Activated CD4-positive, alpha-beta T cell treated with anti-CD3 and anti-CD28 coated beads, Interleukin-2, amount 50 U/mL, for 48 hours (primary cell): ENCODE results near the gene PI16.

Experiments
- DNase-seq, 2 experiments: peaks; one replicate each; pipeline ENCODE4 v3.0.0-alpha.2; 2020

The PI16 gene

GRCh38 chr6:37005061-37005810 lies 50.7 kb downstream of the PI16 start, which contains the start of gene FGD2:
Gene FGD2 (plus strand): TSS chr6:37005655. CDS start chr6:37005818, 163 bp downstream.
- no peak for DNase-seq

DNA sequence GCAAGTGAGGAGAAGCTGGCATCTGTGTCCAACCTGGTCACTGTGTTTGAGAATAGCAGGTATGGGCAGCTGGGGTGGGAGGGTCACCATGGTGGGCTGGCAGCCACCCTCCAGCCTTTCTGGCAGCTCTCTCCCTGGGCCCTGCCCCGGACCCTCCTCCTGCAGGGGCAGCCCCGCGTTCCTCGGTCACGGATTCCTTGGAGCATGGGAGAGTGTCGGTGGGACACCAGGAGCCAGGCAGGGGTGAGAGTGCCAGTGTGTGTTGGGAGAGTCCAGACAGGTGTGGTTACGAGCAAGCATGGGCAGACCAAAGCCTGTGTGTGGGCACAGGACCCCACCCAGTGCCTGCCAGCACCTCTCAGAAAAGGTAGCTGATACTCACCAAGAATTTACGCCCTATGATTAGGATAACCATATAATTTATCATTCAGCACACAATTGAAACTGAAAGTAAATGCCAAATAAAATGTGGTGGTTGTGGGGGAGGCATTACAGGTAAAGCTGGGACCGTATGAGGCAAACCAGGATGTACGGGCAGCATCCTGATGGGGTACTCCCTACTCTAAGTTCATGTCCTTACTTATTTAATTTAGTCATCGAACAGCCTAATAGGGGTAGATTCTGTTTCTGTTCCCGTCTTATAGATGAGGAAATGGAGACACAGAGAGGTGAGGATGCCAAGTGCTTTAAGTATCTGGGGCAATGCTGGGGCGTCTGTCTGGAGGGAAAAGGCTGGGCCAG lies 51.5 kb downstream of the PI16 start:
- no peak for DNase-seq

DNA sequence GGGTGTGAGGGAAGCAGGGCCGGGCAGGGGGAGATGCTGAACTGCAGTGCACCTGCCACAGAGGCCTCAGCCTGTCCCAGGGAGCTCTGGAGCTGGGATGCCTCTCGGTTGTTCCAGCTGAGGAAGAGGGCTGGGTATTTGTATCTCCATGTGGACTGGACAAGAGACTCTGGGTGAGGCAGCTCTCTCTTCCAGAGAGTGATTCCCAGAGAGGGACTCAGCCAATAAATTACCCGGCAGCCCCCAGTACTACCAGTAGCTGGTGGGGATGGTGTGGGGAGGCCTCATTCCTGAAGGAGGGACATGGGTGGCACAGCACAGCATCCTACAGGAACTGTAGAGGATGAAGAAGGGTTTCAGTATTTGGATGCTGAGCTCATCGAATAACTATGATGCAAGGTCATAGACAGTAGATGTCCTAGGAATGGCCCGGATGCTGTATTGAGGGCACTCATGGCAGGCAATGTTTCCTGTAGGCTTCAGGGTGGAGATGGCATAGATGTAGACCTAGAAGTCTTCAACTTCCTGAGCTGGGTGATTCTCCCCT lies 52.3 kb downstream of the PI16 start:
- no peak for DNase-seq

DNA sequence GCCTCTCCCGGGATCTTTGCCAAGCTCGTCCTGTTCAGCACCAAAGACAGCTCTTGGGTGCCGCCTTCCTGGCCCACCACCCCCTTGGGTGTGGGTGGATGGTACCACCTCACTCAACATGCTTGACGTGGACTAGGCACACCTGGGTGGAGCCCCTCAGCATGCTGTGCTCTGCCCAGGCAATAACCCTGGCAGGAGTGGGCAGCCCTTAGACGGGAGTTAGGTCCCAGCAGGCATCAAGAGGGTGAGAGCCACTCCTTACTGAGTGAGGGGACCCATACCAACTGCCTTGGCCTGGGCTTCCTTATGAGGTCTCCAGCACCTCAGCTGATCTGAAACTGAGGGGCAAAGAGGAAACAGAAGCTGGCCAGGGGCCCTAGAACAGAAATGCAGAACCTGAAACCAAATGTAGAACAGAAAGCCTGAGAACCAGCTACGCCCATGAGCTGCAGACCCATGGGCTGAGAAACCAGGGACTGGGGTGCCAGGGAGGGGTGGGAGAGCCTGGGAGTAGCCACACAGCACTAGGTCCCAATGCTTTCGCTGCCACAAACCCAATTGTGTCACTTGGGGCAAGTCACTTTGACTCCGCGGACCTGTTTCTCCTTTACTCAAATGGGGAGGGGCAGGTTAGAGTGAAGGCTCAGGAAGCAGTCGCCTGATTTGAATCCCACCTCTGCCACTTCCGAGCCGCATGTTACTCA lies 53.0 kb downstream of the PI16 start:
- no peak for DNase-seq

DNA sequence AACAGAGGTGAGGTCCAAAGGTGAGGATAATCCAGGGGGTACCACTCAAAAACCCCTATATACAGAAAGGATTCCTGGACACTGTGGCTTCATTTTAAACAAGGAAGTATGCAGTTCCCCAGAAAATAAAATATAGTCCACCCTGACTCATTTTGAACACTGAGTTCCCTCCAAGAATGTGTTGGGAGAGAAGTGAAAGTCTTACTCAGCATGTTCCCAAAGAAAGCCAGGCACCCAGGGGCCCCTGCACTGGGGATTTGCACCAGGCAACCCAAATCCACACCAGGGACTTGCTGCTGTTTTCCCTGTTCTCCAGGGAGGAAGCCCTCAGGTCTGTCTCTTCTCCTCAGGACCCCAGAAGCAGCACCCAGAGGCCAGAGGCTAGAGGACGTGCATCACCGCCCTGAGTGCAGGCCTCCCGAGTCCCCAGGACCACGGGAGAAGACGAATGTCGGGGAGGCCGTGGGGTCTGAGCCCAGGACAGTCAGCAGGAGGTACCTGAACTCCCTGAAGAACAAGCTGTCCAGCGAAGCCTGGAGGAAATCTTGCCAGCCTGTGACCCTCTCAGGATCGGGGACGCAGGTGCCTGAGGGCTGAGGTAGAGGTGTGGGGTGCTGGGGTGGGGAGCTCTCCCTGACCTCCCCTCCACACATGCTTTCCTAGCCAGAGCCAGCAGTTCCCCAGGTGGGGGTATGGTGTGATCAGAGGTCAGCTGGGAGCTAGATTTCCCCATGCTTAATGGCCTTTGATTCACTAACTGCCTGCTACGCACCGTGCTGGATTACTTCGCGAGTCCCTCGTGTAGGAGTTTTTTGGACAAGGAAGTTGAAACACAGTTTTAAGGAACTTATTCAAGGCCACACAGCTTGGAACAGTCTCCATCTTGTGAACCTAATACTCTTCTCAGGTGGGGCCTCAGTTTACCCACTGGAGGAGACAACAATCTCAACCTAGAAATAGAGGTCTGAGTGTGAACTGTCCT lies 54.2 kb downstream of the PI16 start:
- DNase-seq, result no peak

DNA sequence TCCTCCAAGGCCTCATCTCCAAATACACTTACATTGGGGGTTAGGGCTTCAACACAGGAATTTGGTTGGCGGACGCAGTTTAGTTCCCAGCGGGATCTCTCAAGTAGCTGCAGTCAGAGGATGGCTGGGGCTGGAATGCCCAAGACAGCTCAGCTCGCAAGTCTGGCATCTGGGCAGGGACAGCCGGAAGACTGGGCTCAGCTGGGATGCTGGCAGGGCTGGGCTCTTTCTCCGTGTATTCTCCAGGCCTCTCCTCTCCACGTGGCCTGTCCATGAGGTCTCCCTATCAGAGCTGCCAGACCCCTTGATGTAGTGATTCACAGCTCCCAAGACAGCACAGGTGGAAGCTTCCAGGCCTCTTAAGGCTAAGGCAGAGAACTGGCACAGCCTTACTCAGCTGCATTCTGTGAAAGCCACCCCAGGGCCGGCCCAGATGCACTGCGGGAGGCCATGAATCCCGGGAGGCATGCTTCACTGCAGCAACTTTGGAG lies 55.9 kb downstream of the PI16 start:
- DNase-seq, result no peak

DNA sequence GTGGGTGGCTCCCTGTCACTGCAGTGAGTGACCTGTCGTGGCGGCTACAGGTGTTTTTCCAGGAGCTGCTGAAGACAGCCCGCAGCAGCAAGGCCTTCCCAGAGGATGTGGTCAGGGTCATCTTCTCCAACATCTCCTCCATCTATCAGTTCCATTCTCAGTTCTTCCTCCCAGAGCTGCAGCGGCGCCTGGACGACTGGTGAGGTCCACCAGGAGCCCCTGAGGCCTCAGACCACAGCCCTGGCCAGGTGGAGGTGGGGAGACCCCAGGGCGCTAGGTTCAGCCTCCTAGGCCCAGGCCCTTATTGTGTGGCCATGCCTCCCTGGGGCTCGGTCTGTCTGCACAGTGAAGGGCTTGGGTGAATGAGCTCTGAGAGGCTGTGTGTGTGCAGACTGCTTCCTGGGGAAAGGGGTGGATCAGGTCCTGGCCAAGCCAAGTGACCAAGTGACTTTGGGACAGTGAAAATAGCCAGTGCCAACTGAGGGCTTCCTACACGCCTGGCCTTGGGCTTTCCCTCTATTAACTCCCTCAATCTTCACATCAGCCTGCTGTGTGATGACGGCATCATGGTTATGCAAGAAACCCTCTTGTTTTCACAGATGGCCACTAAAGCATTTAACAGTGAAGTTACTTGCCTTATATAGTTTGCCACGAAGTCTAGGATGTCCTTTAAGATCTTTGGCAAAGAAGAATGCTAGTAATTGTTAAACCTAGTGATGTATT lies 57.3 kb downstream of the PI16 start:
- no peak for DNase-seq

DNA sequence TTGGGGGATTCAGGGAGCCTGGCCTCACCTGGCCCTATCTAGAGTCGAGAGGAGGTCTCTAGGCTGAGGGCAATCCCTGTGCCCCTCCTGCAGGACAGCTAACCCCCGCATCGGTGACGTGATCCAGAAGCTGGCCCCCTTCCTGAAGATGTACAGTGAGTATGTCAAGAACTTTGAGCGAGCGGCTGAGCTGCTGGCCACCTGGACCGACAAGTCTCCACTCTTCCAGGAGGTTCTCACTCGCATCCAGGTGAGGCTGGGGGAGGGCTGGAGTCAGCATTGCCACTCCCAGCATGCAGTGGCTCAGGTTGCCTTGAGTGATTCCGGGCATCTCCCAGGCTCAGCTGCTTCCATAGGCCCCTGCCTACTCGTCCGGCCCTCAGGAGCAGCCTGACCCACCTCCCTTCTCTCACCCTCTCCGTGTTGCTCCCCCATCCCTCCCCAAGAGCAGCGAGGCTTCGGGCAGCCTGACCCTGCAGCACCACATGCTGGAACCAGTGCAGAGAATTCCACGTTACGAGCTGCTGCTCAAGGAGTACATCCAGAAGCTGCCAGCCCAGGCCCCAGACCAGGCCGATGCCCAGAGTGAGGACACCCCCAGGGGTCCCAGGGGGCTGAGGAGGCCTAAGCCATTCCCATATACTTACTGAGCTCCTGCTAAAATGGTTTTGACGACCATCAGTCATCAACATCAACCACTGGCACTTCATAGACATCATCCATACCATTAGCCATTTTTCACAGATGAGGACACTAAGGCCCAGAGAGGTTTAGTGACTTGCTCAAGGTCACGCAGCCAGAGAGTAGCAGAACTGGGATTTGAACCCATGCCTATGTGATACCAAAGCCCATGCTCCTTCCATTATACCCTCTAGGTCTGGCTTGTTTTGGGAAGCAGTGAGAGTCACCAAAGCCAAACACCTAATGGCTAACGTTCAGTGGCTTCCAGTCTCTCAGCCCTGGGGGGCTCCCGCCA lies 59.3 kb downstream of the PI16 start:
- no peak for DNase-seq
